Measurements from ENCODE around the gene ERP44. TPM values are rescaled to one million over a fixed set of nuclear protein-coding genes. Genes with fewer than 3 reads are reported as not detected.

Gene ERP44
- total RNA-seq, 1 experiment from 2014 or later = 10.1 TPM

GRCh38 chr9:99954819-99955218 is 144.0 kb downstream of the ERP44 start:
- CTCF ChIA-PET = no interaction called here
- Histone ChIP-seq H3K4me1 (ENCODE audit: control insufficient read depth, insufficient read depth, low read length) (no peaks in the 10 kb centered on the region), H3K4me3 (ENCODE audit: low read depth in 2 of 2, low read length in 2 of 2) (no peak overlapping the region), H3K27me3 (ENCODE audit: control insufficient read depth, insufficient read depth, low read length) (no peaks in the 10 kb centered on the region), H3K36me3 (ENCODE audit: control insufficient read depth, insufficient read depth, low read length) (no peaks in the 10 kb centered on the region), H3K27ac (ENCODE audit: low read length) (no peak overlapping the region), H3K9me3 (ENCODE audit: control insufficient read depth, insufficient read depth, low read depth, low read length) (no peaks in the 10 kb centered on the region)
- no TSS peak for BruUV-seq (replicated peaks)
- POLR2A ChIA-PET = no interaction called here
- in situ Hi-C loops (cut with HindIII; ENCODE audit: low pct_unique_long_range_greater_than_20kb, low sequenced_read_pairs) = no loop called here
- TF ChIP-seq TCF7L2 (IDR thresholded peaks at IDR 0.05; ENCODE audit: low read depth, low read length) = no peak
- TF ChIP-seq, protein P1, sequence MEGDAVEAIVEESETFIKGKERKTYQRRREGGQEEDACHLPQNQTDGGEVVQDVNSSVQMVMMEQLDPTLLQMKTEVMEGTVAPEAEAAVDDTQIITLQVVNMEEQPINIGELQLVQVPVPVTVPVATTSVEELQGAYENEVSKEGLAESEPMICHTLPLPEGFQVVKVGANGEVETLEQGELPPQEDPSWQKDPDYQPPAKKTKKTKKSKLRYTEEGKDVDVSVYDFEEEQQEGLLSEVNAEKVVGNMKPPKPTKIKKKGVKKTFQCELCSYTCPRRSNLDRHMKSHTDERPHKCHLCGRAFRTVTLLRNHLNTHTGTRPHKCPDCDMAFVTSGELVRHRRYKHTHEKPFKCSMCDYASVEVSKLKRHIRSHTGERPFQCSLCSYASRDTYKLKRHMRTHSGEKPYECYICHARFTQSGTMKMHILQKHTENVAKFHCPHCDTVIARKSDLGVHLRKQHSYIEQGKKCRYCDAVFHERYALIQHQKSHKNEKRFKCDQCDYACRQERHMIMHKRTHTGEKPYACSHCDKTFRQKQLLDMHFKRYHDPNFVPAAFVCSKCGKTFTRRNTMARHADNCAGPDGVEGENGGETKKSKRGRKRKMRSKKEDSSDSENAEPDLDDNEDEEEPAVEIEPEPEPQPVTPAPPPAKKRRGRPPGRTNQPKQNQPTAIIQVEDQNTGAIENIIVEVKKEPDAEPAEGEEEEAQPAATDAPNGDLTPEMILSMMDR (IDR thresholded peaks at IDR 0.05) = no peak
- no peak for DNase-seq (ENCODE audit: low read depth, low spot score)
- intact Hi-C loops (cut with micrococcal nuclease; ENCODE audit: unreplicated experiment) = no loop called here
- ATAC-seq = no peak

- ATAC-seq (no peak), DNase-seq (ENCODE audit: low read depth, low spot score) (no peak)
- intact Hi-C loops (cut with micrococcal nuclease; ENCODE audit: unreplicated experiment) (no loop called here), in situ Hi-C loops (cut with HindIII; ENCODE audit: low pct_unique_long_range_greater_than_20kb, low sequenced_read_pairs) (no loop called here)
- no TSS peak for BruUV-seq (replicated peaks)
- Histone ChIP-seq H3K4me1 (ENCODE audit: control insufficient read depth, insufficient read depth, low read length) (no peaks in the 10 kb centered on the region), H3K27ac (ENCODE audit: low read length) (no peak overlapping the region), H3K36me3 (ENCODE audit: control insufficient read depth, insufficient read depth, low read length) (no peaks in the 10 kb centered on the region), H3K9me3 (ENCODE audit: control insufficient read depth, insufficient read depth, low read depth, low read length) (no peaks in the 10 kb centered on the region), H3K27me3 (ENCODE audit: control insufficient read depth, insufficient read depth, low read length) (no peaks in the 10 kb centered on the region), H3K4me3 (ENCODE audit: low read depth in 2 of 2, low read length in 2 of 2) (no peak overlapping the region)
- ChIA-PET POLR2A (no interaction called here), CTCF (no interaction called here)
- TF ChIP-seq TCF7L2 (IDR thresholded peaks at IDR 0.05; ENCODE audit: low read depth, low read length) (no peak), POLR2AphosphoS5 (IDR thresholded peaks at IDR 0.05; ENCODE audit: low read depth, low read length) (no peak), SIN3A (IDR thresholded peaks at IDR 0.05; ENCODE audit: borderline replicate concordance, insufficient read depth, low read depth, low read length) (no peak)
- TF ChIP-seq, protein P1 (IDR thresholded peaks at IDR 0.05) = no peak
- TF ChIP-seq, protein P2, sequence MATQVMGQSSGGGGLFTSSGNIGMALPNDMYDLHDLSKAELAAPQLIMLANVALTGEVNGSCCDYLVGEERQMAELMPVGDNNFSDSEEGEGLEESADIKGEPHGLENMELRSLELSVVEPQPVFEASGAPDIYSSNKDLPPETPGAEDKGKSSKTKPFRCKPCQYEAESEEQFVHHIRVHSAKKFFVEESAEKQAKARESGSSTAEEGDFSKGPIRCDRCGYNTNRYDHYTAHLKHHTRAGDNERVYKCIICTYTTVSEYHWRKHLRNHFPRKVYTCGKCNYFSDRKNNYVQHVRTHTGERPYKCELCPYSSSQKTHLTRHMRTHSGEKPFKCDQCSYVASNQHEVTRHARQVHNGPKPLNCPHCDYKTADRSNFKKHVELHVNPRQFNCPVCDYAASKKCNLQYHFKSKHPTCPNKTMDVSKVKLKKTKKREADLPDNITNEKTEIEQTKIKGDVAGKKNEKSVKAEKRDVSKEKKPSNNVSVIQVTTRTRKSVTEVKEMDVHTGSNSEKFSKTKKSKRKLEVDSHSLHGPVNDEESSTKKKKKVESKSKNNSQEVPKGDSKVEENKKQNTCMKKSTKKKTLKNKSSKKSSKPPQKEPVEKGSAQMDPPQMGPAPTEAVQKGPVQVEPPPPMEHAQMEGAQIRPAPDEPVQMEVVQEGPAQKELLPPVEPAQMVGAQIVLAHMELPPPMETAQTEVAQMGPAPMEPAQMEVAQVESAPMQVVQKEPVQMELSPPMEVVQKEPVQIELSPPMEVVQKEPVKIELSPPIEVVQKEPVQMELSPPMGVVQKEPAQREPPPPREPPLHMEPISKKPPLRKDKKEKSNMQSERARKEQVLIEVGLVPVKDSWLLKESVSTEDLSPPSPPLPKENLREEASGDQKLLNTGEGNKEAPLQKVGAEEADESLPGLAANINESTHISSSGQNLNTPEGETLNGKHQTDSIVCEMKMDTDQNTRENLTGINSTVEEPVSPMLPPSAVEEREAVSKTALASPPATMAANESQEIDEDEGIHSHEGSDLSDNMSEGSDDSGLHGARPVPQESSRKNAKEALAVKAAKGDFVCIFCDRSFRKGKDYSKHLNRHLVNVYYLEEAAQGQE (IDR thresholded peaks at IDR 0.05; ENCODE audit: insufficient read depth in 1 of 2, low read depth in 2 of 2, low read length in 1 of 2) = no peak
Observed at GRCh38 chr9:99953861-99954507, 144.8 kb downstream of the ERP44 start.

All from Panc1 (cell line).